MG63 (cell line): ENCODE results near the gene FRG2. TPM values are rescaled to one million over a fixed set of nuclear protein-coding genes. Genes with fewer than 3 reads are reported as not detected.

Experiments used
- total RNA-seq: library from RNA; depleted of rRNA; stranded (reverse); fragments of >200 nt; shearing (Covaris generic); gene quantifications from 2 replicates; pipeline ENCODE4 v1.2.3, GENCODE V29; 2014; ENCODE audit warnings: low replicate concordance; rRNA removed

The FRG2 gene
- total RNA-seq, 1 experiment from 2014 or later: not detected

Other genes with a start within 250 kb of the FRG2 start
- 25.4 and 30.5 TPM in 2 replicates for gene FRG1, start 86.4 kb downstream of the FRG2 start, total RNA-seq
- gene DBET, start 37.2 kb upstream of the FRG2 start, total RNA-seq: not detected in 2 replicates
- gene DUX4, start 146.5 kb upstream of the FRG2 start, total RNA-seq: not detected in 2 replicates